ENCODE measurements around the gene CA12. TPM values are rescaled to one million over a fixed set of nuclear protein-coding genes. Genes with fewer than 3 reads are reported as not detected.

Gene CA12
- total RNA-seq, 6 donors from 2014 or later: 2.2 to 14.6 (median 6.4) TPM

GRCh38 chr15:63276342-63277037 is 105.2 kb downstream of the CA12 start:
- no peaks in the 10 kb centered on the region for H3K9me3 ChIP-seq
- peak in 1 of 2 donors; percentile 35 for ATAC-seq (ENCODE audit: low FRiP score in 2 of 2)
- WGBS, 2 donors: 21 to 27% methylated on average over 11 of the region's 11 CpGs

GRCh38 chr15:63274427-63274826 is 107.2 kb downstream of the CA12 start:
- no peak for ATAC-seq (ENCODE audit: low FRiP score in 2 of 2)
- no peaks in the 10 kb centered on the region for H3K36me3 ChIP-seq
- peaks cover 0 to 23% (median 7%) of the 10 kb centered on the region in 4 donors for H3K4me1 ChIP-seq
- TF ChIP-seq CTCF (IDR thresholded peaks at IDR 0.05) (no peak), POLR2AphosphoS5 (IDR thresholded peaks at IDR 0.05) (no peak), EP300 (IDR thresholded peaks at IDR 0.05) (no peak), POLR2A (IDR thresholded peaks at IDR 0.05) (no peak)
- H3K9me3 ChIP-seq: no peaks in the 10 kb centered on the region
- H3K27ac ChIP-seq: no peak overlapping the region
- H3K27me3 ChIP-seq: no peaks in the 10 kb centered on the region
- no peak for DNase-seq
- 72 to 75% methylated on average over 3 of the region's 3 CpGs for WGBS, 2 donors
- H3K4me3 ChIP-seq: no peak overlapping the region

More at GRCh38 chr15:63276342-63277037, 105.2 kb downstream of the CA12 start:
- no peak for DNase-seq
- H3K4me1 ChIP-seq: peaks cover 0 to 26% (median 7%) of the 10 kb centered on the region in 4 donors
- peaks cover 0 to 4% (median 0%) of the 10 kb centered on the region in 4 donors for H3K36me3 ChIP-seq
- H3K27ac ChIP-seq: peak overlapping the region; percentile 76 to 93 (median 84)
- no peaks in the 10 kb centered on the region for H3K27me3 ChIP-seq
- TF ChIP-seq POLR2A (IDR thresholded peaks at IDR 0.05): no peak
- no peak for TF ChIP-seq CTCF (IDR thresholded peaks at IDR 0.05)
- no peak for TF ChIP-seq EP300 (IDR thresholded peaks at IDR 0.05)
- TF ChIP-seq POLR2AphosphoS5 (IDR thresholded peaks at IDR 0.05): no peak
- H3K4me3 ChIP-seq: peak overlapping the region; percentile 12 to 67 (median 66)

Other genes with a start within 250 kb of the CA12 start
- 100 to 1,000 TPM in 3 of 6 donors, 10 to 100 TPM in 3; 30.3 to 165 (median 117) TPM for gene RPS27L, start 224.4 kb downstream of the CA12 start, total RNA-seq
- 10 to 100 TPM; 10.2 to 54.8 (median 39.2) TPM for gene RAB8B, start 192.2 kb downstream of the CA12 start, total RNA-seq
- gene APH1B, start 104.2 kb downstream of the CA12 start, total RNA-seq: 10 to 100 TPM in 4 of 6 donors, 1 to 10 TPM in 2; 4.9 to 28.9 (median 12.4) TPM
- 10 to 100 TPM; 45.7 to 87.0 (median 63.8) TPM for gene USP3, start 122.7 kb upstream of the CA12 start, total RNA-seq
- gene FBXL22, start 215.5 kb upstream of the CA12 start, total RNA-seq: 1 to 10 TPM in 4 of 6 donors, not detected in 2; 1.1 to 2.0 (median 1.8) TPM

Data from upper lobe of left lung (tissue), 6 donors.